GDM1 (cell line): ENCODE data around the gene SLC6A9.

Source experiments
- DNase-seq: peaks from one replicate; lab custom pipeline; 2025; lab: John Stamatoyannopoulos, UW

SLC6A9 gene

DNA sequence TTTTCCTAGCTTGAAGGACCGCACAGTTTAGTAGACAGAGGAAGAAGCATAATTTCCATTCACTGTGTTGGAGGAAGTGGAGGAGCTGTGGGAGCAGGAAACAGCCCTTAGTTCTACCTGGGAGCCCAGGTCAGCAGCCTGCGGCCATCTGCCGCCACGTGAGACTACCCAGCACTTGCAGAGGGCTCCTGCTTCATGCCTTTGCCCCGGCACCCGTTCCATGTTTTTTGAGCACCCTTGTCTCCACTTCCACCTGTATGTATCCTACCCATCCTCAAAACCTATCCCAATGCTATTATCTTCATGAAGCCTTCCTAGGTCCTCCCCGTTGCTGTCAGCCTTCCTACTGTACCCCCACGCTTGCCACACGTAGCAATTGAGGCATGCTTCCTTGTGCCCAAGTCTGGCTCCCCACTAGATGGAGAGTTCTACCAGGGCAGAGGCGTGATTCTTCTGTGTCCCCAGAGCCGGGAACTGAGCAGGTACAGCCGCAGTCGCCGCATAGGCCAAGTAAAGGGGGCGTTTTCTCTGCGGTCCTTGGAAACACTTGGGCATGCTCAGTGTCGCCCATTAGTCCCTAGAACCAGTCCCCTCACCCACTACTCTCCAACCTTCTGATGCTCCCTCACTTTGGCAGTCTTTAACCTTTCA lies 1.9 kb downstream of the SLC6A9 start:
- DNase-seq: peak; percentile 66

DNA sequence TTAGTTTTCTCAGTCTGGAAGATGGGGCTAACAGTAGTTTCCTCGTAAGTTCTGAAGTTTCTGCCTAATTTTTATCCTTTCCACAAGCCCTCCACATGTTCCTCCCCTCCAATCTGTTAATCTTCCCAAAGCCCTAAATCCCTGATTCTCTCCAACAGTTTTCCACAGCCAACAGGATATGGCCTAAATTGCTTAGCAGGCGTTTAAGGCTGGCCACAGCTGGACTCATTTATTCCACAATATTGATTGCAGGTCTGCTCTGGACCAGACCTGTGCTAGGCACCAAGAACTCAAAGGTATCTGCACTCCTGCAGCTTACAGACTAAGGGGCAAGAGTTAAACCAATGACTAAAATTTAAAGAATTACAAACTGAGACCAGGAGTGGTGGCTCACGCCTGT lies 3.9 kb downstream of the SLC6A9 start:
- DNase-seq: no peak

DNA sequence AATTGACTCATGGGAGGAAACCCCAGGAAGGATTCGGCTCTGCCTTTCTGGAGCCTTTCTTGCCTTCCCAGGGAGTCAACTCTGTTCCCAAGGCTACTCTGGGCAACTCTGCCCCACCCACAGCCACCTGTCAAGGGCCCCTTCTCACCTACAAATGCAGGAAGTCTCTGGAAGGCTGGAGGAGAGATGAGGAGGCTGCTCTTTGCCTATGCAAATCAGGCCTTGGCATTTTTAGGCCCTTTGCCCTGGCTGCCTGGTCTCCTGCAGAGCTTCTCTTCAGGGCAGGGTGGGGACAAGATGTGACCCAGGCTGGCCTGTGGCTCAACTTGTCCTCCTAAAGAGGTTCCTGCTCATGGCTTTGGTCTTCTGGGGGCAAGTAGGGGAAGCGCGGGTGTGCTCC lies 5.4 kb downstream of the SLC6A9 start:
- DNase-seq: no peak

DNA sequence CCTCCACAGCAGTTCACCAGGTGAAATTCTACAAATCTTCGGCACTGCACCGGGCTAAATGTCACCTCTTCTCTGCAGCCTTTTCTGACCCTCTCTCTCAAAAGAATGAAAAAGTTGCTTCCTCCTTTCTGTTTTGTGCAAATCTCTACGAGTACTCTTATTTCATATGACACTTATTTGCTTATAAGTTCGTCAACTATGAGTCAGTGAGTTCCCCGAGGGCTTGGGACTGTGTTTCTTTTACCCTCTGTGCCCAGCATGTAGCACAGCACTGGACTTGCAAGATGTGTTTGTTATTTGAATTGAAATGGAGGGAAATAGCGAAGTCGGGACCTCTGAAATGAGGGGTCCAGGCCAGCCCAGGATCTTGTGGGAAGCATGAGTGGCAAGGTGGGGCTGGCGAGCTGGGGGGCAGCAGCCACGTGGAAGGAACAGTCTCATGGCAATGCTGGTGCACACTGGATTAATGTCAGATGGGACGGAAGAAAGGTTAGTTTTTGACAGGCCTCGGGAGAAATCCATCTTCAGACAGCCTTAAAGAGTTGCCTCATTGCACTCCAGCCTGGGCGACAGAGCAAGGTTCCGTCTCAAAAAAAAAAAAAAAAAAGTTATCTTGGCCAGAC lies 6.2 kb downstream of the SLC6A9 start:
- DNase-seq: no peak

DNA sequence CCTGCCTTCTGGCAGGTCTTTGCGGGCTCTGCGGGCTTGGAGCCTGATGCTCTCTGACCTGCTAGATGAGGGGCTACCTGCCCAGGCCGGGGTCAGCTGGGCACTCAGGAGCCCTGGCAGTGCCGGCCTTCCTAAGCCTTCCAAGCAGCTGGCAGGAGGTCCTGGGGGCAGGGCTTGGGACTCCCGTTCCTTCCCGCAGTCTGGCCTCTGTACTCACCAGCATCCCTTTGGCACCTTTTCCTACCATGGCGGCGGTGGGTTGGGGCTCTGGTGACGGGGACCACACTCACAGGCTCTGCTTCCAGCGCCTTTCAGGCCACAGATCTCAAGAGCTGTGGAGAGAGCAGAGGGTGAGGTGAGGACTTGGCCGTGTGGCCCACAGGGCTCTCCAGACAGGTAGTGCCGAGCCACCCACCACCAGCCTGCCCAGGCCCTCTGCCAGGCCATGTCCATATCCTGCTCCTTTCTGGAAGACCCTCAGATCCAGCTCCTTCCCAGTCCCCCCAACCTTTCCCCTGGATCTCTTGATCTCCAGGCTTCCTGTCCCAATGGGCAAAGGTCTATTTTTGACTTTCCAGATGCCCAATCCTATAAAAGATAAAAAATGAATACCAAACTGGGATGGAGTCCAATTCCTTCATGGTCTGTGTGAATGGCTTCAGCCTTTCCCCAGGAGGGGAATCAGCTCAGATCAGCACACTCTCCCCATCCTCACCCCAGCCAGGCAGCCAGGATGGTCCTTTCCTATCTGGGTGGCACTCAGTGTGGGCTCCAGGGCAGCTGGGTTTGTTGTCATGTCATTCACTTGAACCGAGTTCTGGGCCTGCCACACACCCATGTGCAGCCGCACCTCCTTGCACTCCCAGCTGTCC lies 7.0 kb downstream of the SLC6A9 start:
- DNase-seq: no peak

DNA sequence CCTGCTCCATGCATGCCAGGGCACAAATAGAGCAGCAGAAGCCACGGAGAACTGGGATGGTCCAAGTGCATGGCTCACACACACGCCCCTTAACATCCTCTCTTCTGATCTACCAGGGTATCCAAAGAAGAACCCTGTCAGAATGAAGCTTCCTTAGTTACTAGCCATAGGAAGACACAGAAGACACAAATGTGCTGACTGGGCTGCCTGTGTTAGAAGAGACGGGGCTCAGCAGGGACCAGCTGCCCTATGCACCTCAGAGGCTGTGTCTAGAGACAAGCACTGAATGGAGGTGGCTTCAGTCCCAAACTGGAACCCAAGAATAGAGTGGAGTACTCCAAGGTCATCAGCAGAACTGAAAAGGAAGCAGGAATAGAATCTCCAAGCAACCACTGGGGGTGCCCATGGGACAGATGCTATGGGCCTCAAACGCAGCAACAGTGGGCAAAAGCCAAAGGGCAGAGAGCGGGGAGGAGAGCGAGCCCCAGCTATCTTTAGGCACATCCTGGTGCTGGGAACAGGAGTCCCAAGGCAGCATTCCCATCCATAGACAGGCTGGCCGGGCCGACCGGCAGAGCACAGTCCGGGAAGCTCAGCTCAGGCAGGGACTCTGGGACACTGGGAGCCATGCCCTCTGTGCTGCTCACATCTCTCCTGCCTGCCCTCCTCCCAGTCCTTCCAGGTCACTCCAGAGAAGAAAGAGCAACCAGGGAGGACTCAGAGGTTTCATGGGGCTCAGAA lies 9.5 kb downstream of the SLC6A9 start:
- no peak for DNase-seq

DNA sequence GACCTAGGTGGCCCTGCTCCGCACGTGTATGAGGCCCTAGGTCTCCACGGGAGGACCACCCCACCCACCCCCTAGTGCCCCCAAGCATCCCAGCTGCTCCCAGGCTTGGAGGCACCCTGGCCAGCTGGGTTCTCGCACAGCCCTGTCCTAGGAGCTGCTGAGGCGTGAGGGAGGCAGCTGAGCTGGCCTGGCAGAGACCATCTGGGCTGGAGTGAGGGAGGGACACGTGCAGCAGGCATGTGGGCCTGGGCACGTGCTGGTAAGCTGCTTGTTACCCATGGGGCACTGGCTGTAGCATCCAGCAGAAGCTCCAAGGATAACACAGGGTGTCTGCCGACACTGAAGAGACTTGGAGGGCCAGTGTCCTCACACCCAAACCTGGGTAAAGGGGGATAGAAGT lies 10.1 kb downstream of the SLC6A9 start:
- no peak for DNase-seq

DNA sequence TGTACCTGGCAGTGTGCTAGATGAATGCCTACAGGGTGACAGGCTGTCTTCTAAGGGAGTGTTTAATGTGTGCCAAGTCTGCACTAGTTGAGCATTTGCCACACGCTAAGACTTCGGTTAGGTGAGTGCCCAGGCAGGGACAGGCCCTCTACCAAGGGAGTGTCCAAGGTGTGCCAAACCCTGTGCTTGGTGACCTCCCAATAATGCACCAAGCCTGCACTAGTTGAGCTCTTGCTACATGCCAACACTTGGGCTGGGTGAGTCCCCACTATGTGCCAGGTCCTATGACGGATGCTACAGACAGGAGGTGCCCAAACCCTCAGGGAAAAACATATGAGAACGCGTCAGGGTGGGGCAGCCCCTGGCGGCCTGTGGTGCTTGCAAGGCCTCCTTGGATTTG lies 10.8 kb downstream of the SLC6A9 start:
- no peak for DNase-seq

DNA sequence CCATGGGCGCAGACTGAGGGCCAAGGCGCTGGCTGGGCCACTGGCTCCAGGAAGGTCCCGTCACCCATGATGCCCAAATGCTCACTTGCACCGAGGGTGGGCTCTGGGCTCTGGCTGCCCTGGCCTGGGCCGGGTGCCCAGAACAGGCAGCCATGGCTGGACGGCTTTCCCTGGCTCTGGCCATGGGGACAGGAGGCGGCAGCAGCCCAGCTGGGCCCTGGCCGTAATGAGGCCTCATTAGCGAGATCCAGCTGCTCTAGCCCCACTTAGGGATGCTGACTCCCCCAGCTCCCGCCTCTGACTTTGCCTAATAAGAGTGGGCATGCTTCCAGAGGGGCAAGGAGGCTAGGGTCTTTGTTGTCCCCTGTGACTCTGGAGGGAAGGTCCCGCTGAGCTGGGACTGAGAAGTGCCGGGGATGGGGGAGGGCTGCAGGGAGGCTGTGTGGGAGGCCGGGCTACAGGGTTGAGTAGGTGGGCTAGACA lies 11.8 kb downstream of the SLC6A9 start:
- DNase-seq: no peak

DNA sequence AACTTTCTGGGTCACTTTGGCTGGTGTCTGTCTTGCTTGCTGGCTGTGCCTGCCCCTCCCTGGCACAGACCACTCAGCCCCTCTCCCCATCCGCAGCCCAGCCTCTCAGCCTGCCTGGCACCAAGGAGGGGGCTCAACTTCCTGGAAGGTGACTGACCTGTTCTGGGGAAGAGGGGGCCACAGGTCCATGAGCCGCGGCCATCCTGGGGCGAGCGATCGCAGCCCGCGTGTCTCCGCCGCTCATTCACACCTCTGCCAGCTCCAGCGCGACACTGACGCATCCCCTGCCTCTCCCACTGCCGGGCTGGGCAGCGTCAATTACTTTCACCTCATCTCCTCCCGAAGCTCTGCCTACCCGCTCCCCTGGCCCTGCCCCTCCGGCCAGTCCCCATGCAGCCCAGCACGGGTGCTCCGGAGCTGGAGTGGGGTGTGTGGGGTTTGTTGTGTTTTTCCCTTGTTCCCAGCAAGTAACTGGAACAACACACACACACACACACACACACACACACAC lies 14.3 kb downstream of the SLC6A9 start:
- DNase-seq: no peak

DNA sequence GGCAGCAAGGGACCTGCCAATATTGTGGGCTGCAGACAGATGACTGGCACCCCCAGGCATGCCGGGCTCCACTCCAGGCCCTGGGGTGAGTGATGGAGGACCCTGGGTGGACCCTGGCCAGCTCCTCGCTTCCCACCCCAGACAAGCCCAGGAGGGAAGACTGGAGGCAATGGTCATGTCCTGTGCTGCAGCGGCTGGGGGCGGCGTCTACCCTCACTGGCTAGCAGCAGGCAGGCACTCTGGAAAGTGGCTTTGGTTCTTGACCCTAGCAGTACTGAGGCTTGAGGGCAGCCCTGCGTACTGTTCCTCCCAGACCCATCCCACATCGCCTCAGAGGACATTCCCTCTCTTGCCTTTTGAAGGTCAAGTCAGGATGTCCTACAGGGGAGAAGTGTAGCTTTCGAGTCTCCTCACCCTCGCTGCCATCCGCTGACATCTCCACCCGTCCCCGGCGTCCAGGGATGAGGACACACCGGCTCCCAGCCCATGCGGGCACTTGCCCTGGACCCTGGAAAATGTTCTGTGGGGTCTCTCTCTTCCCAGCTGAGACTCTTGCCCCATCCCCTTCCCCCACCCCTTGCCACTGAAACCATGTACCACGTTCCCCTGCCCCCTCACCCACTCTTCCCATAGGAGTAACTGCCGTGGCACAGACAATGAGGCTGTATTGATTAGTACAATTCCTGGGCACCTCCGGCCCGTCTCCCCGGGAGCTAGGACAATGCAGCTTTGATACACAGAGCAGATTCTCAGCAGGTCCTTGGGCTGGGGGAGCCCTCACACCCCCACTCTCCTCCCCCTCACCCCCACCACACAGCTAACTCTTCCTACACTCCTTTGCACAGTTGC lies 15.0 kb downstream of the SLC6A9 start:
- no peak for DNase-seq

DNA sequence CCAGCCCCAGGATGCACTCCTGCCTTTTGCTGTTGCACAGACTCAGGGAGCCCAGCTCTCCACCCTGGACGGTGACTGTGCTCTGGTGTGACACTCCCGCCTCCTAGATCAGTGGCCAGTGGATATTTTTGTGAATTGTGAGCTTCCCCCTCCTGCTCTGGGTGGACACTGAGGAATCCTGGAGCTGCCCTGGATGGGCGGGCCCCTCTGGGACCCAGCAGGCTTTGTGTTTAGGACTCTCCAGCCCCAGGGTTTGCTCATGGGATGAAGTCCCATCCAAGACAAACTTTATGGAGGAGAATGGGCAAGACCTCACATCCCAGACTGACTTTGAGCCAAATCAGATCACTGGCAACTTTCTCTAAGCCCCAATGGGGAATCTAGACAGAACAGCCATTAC lies 16.1 kb downstream of the SLC6A9 start:
- DNase-seq: no peak

DNA sequence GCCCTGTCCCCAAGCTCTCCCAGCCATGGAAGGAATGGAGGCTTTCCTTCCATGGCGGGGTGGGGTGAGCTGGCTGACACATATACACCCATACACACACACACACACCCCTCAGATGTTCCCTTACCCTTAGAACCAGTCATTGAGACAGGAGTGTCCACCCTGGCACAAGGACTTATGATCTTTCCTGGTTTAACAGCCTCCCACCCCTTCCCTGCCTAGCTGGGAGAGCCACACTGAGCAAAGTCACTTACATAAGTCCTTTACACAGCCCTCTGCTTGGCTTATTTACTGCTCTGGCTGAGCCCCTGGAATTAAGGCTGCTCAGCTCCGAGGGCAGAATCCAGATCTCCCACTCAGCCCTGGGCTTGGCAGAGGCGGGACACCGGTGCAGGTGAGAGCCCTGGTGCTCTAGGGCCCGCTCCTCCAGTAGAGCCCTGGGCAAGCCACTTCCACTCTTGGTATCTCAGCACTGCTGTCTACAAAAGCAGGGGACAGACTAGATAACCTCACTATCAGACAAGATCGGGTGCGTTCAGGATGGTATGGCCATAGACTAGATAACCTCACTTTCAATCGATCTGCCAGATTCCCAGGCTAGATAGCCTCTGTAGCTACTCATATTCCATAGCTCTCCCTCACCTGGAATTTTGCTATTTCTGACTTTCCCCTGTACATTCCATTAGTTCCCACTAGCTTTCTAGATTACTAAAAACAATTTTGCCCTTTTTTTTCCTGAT lies 16.7 kb downstream of the SLC6A9 start:
- no peak for DNase-seq

DNA sequence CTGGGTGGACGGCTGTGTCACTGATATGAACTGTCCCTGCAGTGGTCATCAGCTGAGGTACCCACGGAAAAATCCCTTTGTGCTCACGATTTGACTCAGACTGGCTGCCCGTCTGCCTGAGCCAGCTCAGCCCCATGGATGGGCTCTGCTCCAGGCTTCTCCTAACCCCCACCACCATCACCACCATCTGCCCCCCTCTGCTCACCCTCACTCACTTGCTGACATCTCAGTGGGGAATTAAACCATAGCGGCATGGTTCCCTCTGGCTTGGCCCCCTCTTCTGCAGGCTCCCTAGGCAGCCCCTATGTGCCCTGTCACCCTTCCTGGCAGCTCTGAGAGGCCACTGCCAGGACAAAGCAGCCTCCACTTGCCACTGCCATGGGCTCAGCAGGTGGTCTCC lies 17.3 kb downstream of the SLC6A9 start:
- no peak for DNase-seq

DNA sequence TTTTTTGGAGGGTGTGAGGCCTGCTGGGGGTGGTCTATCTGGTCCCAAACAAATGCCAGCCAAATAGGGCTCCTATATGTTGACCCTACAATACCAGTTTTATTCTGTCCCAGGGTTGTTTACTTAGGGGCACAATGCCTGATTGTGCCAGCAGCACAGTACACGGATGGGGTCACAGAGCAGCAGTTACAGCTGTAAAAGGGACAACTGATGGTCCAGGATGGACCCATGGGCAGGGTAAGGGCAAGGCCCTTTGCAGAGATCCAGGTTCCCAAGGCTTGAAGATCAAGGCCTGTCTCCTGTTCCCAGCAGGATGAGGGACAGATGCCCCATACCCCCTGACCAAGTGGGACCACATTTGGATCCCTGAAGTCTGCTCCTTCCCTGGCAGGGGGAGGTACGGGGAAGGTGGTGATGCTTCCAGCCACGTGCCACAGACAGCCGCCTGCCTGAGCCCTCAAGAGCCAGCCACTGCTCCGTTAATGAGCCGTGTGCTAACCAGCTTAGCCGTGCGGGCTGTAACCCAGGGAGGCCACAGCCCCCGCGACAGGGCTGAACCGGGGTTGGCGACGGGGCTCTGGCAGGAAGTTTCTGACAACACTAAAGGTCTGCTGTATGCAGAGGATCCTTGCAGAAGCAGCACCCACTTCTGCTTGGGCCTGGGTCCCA lies 18.2 kb downstream of the SLC6A9 start:
- DNase-seq: peak; percentile 62

DNA sequence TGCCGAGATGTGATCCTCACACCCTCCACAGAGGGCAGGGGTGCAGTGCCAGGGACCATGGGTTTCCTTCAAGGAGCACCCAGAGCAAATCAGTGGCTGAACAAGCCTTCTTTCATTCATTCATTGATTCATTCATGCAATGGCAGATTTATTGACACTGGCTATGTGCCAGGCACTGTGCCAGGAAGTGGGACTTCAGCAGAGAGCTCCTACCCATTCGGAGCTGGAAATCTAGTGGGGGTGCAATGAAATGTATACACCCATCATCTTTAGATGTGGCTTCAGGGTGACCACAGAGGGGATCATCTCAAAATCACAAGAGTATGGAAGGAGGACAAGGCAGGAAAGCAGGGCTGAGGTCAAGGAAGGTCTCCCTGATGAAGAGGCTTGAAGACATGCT lies 18.9 kb downstream of the SLC6A9 start:
- DNase-seq: no peak

DNA sequence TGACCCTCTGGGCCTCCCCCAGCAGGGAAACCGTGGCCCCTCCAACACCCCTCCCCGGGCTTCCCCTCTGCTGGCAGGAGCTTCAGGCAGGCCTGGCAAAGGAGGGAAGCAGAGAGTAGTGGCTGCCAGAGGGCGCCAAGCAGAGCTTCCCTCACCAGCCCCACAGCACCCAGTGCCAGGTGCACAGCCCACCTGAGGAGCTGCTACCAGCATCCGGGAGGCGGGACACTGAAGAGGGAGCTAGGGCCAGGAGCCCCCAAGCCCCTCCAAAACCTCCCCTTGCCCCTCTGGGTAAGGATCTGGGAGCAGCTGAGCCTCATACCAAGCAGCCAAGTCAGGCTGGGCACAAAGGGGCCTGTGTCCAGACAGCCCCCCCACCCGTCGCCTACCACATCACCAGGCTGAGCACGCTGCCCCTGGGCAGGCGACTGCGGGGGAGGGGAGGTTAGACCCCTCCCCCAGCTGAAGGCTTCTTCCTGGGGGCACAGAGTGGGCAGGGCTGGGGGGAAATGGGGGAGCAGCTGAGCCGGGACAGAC lies 20.3 kb downstream of the SLC6A9 start:
- no peak for DNase-seq

DNA sequence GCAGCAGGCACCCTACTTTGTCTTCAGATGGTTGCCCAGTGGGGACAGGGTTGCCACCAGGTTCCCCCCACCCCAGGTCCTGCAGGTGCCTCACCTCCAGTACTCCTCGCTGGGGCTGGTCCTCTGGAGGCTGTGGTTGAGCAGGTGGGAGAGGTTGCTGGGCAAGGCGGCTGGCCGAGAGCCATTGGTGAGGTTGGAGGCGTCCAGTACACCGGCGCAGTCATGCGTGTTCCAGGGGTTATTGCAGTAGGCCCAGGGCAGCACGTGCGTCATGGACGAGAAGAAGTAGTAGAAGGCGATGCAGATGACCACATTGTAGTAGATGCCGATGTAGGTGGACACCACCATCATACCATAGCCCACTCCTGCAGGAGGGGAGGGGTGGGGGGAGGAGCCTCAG lies 23.0 kb downstream of the SLC6A9 start:
- no peak for DNase-seq

DNA sequence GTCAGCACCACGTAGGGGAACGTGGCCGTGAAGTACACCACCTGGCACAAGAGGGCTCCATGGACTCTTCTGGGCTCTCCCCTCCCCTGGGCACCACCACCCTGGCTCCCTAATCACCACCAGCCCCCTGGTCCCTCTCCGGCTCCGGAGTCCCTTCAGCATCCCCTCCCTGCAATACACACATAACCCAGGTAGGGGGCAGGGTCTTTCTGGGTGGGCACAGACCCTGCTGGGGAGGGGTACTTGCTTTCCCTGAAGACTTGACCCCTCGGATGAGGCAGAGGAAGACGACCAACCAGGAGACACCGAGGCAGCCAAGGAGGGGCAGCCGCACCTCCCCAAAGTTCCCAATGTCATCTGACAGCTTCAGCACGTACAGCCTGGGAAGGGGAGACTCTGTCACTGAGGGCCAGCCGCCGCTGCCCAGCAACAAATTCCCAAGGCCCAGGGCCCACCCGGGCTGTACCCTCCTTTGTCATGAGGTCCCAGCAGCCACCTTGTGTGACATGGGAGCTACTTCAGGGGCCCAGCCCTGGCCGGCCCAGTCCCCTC lies 28.6 kb downstream of the SLC6A9 start:
- DNase-seq: no peak
